ENCODE measurements around the gene PPP1R15A.

DNA sequence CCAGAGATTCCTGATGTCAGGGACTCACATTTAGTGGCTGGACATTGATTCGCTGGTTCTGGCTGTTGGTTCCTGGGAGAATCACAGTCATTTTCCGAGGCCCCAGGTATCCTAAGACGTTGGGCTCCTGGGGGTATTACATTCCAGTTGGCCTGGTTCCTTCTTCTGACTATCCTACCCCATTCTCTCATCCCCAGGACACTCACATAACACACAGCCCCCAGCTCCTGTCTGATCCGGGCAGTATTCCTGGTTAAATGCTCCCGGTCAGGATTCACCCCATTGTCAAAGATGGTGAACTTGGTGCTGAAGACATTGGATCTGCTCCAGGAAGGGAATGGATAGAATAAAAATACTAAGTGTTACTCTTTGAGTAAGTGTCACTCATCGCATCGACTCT lies 11.5 kb downstream of the PPP1R15A start:
- TF ChIP-seq CTCF (IDR thresholded peaks at IDR 0.05): no peak
- TF ChIP-seq POLR2A (IDR thresholded peaks at IDR 0.05): no peak
